Stimulated activated CD8-positive, alpha-beta memory T cell treated with anti-CD3 and anti-CD28 coated beads, Interleukin-7, amount 100 ng/mL, for 48 hours (primary cell): ENCODE data around the gene PDE7B.

ENCODE experiments used
- DNase-seq, 2 donors: peaks; one replicate each; pipeline ENCODE4 v3.0.0-alpha.2; 2020; ENCODE audit warnings: low read depth in 1 of 2; ENCODE audit errors: extremely low read depth in 1 of 2

Gene PDE7B

DNA sequence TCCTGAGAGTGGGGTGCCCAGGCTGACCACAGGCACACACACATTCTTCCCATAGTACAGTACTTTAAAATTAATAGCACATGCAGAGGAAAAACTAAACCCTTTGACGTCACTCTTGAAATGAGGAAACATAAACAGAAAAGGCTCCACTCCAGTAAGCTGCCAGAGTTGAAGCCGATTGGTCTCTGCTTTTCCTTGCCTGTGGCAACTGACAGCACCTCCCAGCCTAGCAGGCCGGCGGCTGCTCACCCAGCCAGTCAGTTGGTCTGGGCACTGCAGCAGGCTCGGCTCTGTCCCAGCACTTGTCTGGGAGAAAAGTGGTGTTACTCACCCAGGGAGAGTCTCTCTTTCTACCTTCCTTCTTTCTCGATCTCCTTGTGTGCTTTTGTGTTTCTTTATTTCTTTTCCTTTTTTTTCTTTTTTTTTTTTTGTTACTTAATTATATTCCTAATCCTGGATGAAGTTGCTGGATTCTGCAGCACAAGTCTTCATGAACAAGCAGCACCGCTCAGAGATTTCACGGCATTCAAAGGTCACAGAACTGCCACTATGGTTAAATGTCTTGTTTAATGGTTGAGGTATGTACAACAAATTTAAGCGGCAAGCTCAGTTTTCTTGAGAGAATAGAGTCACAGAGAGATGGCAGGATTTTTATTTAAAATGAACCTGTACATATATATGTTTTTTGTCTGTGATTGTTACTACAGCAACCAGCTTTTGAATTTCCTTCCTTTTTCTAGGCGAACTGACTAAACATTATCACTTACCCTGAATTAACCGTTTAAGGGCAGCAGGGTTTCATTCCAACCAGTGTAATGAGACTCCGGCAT lies at the start of gene PDE7B:
Gene PDE7B, plus strand, starts transcription at position 260 of the 830 bp plus-strand sequence.
- DNase-seq = peak in 1 of 2 donors; percentile 21

DNA sequence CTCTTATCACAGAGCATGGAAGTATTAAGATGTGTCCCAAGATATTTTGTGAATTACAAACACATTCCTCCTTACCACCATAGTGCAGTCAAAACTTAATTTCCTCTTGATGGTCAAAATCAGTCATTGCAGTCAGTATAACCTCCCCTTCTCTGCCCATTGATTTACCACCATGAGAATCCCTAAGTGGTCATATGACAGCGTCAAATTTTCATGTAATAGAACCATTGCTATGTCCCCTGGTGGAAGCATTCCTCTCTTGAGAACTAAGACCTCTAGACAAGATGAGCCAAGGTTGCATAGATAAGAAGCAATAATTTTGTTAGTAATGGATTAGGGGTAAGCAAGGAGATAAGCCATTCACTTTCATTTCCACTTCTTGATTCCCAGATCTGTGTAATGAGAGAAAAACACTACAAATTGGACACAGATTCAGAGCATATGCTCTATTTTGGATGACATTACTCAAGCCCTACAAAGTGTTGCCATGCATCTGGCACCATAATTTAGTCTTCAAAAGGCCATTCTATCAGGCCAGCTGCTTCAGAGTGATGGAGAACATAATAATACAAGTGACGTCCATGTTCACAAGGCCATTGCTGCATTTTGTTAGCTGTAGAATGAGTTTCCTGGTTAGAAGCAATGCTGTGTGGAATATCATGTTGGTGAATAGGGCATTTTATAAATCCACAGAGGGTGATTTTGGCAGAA lies 49.6 kb upstream of the PDE7B start:
- DNase-seq = no peak

DNA sequence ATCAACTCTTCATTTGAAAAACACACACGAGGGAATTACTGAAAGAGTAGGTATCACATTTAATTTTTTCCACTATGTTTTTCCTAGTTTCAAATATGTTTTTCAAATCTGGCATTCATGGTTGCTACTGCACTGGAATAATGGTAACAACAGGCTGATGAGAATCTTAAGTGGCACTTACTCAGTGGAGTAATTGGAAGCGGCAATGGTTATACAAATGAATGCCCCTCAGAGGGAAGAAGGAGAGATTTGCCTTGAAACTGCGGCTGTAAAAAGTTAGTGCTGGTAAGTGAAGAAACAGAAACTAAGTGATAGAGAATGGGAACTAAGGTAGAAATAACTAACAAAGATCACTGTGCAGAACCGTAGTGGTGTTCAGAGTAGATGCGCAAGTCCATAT lies 41.0 kb upstream of the PDE7B start:
- no peak for DNase-seq

DNA sequence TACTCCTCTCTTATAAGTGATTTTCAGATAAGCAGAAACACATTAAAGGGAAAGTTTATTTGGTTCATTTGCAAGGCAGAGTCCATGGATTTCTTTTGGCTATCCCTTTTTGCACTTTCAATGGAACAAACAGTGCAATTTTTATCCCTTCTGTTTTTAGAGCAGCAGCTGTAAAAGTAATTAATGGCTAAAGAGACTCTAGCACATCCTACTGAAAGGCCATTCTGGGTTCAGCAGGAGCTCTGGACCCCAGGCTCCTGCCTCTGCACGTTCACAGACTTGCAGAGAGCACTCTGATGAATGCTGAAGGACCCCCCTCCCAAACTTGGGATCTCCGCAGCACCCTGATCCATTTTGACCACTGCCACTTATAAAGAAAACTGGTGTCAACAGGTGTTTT lies 40.3 kb upstream of the PDE7B start:
- DNase-seq = no peak

GRCh38 chr6:135811644-135812526 lies 39.6 kb upstream of the PDE7B start:
- no peak for DNase-seq

DNA sequence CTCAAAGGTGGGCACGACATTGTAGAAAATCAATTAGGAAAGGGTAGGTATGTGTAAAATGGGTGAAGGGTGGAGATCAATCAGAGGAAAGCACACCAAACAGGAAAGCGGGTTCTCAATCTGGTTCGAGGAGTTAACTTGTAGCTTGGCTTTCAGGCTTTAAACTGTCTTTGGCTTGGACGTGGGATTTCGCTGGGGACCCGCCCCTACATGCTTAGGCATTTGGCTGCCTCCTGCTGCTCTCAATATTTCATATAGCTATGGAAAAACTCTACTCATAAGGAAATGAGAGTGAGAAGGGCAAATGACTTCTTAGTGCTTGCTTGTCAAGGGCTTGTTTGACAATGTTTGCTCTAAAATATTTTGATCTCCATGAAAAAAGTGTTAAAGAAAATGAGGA lies 38.1 kb upstream of the PDE7B start:
- no peak for DNase-seq

DNA sequence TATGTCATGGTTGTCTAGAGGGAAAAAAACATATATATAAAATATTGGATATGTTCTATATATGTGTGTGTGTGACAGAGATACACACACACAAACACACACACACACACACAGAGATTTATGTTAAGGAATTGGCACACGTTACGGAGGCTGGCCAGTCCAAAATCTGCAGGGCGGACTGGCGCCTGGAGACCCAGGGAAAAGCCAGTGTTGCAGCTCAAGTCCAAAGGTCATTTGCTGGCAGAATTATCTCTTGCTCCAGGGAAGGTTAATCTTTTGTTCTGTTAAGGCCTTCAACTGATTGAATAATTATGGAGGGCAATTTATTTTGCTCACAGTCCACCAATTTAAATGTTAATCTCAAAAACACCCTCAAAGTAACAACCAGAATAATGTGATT lies 37.5 kb upstream of the PDE7B start:
- no peak for DNase-seq

DNA sequence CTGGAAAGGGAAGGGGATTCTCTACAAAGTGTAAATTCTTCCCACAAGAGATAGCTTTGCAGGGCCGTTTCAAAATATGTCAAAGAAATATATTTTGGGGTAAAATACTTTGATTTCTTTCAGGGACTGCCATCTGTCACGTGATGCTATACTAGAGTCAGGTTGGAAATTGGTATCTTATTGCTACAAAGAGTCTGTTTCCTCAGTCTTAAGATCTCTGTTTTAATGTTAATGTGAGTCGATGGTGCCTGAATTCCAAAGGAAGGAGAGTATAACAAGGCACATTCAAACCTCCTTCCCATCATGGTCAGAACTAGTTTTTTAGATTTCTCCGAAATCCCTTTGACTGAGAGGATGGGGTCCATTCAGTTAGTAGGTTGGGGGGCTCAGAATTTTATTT lies 36.3 kb upstream of the PDE7B start:
- no peak for DNase-seq

DNA sequence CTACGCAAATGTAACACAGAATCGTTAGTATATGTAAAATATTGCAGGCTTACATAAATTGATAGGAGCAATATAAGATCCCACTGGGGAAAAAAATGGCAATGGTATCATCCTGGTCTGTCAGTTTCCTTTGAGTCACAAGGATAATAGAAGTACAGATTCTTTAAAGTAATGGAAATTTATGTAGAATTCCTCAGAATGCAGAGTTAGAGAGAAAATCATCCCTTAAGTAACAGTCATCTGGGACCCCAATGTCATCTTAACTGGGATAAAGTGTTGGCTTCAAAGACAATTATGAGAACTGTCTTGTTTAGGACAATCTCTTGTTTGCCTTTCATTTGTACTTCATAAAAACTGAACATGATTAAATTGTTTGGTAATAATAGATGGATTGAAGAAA lies 34.5 kb upstream of the PDE7B start:
- DNase-seq = no peak

DNA sequence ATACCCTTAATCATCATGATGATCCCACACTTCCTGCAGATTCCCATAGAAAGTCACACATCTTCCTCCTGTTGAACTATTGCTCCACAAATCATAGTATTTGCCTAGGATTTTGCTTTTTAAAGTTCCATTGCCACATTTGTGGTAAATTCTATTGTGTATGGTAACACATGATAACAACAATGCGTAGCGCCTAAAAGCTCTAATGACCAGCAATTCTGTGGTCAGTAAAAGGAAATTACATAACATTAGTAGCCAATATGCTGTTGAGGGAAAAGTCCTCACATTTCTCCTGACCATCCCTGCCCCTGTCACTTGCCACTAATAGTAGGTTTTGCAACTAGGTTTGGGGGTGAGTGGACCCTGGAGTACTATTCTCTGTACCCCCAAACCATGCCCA lies 31.8 kb upstream of the PDE7B start:
- DNase-seq = no peak

DNA sequence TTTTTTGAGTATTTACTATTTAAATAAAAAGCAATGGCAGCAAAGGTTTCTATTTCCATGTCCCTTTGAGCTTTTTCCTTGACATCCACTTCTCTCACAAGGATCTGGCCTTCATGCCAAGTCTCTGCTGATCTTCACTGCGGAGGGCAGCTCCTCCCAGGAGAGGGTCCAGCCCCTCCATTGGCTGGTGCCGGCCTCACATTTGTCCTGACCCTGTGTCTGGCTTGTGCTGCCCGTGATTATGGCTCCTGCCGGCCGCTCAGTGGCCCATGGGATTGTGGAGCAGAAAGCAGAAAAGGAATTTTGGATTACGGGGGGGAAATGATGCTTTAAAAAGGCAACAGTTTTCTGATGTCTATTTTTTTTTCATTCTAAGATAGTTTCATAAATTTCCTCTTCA lies 31.2 kb upstream of the PDE7B start:
- DNase-seq = no peak

- no peak for DNase-seq
Observed at GRCh38 chr6:135823851-135824250, 27.6 kb upstream of the PDE7B start.

- no peak for DNase-seq
Observed at GRCh38 chr6:135826236-135826804, 25.2 kb upstream of the PDE7B start.

GRCh38 chr6:135828021-135828420 lies 23.5 kb upstream of the PDE7B start:
- no peak for DNase-seq

DNA sequence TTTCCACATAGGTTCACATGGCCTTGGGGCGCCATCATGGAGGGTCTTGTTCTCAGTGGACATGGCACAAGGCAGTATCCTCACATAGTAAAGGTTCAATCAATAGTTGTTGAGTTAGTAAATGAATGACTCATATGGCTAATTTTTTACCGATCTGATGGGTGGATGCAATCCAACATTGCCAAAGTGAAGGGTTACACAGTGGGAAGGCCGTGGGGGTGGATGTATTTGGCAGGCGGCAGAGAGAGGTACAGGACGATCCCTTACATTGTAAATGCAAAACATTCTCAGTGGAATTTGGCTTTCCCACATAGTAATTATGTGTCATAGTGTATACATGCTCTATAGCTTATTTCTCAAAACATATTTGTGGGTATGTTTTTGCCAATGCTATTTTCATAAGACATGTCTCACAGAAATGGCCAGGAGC lies 21.0 kb upstream of the PDE7B start:
- DNase-seq = no peak

- DNase-seq = no peak
Observed at GRCh38 chr6:135831016-135831415, 20.5 kb upstream of the PDE7B start.

- DNase-seq = no peak
Observed at GRCh38 chr6:135832166-135832565, 19.3 kb upstream of the PDE7B start.

DNA sequence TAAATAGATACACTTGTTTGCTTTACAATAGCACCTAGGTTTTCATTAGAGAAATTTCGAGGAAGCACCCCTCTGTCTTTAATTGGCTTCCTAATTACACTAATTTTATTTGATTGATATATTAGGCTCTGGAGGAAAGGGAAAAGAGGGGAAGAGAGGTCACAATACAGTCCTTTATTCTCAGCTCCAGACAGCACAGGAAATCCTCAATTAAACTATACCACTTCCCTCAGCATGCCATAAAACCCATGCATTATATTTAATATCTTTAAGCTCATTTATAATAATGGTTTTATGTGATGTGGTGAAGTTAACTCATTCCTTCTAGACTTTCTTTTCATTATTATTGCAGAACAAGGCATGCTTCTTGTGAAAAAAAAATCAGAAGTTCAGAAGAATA lies 17.7 kb upstream of the PDE7B start:
- no peak for DNase-seq

DNA sequence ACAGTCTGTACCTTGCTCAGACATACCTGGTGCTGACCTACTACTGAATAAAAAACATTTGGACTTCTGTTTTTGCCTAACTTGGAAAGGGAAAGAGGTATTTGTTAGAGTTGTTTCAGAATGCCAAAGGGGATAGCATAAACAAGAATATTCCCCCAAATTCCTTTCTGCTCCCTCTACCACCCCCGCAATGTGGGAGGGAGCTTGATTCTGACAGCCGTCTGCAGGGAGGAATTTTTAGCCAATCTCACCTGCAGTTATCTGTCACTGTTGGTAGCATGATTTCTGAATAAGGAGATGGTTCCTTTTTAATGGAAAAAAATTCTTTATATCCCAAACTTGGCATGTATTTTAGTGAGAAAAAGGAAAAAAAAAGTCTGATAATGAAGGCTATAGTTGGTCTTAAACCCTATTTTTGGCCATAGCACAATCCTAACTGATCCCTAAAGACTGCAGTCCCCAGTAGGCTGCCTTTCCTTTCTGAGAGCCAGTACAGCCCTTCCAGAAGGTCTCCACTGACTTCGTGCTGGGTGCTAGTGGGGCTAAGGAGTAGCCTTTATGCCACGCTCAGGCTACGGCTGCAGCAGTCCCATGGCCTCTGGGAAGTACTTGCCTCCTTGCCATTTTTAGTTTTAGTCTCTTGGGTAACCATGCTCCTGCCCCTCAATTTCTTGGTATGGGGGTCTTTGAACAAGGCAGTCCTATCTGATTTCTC lies 13.6 kb upstream of the PDE7B start:
- DNase-seq = no peak

DNA sequence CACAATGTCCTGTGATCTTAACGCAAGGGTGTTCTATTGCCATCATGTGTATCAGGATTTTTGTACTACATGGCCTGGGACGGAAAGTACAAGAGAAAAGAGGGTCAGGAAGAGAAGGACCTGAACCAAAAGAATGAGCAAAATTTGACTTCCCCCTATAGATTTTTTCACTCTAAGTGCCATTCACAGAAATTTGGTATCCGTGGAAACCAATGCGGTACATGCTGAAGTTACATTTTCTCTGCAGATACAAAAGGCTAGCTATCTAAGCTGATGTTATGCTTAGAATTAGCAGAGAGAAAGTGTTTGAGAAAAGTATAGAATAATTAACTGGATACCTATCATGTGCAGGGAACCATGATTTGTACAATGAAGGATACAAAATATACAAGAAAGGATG lies 12.4 kb upstream of the PDE7B start:
- DNase-seq = no peak
